GM19397 (cell line): ENCODE data around the gene RASA1.
A peak's percentile ranks its signal among the peaks of the same experiment; 100 is the strongest.
"Not testable (repeated sequence)": the region's sequence is repeated elsewhere in the genome, so short reads cannot be mapped to it uniquely, and the experiment has no call there.

Experiments
- ATAC-seq: cut with Tn5 transposase; IDR thresholded peaks from one replicate; pipeline ENCODE4 v1.9.1; 2021; ENCODE audit warnings: mild to moderate bottlenecking, moderate library complexity; ENCODE audit not compliant: unreplicated experiment

The RASA1 gene

GRCh38 chr5:87267574-87268125 is at the start of gene RASA1:
TSS of gene RASA1 (plus strand) at chr5:87267883. CDS start at chr5:87268452, 569 bp downstream.
- peak; percentile 60 for ATAC-seq

- ATAC-seq = no peak
These were observed 37.9 kb upstream of the RASA1 start for GRCh38 chr5:87229780-87230179.

- ATAC-seq = peak; percentile 89
These were observed 36.5 kb upstream of the RASA1 start for GRCh38 chr5:87231037-87231808.

GRCh38 chr5:87233143-87233542 is 34.5 kb upstream of the RASA1 start:
- ATAC-seq = no peak

- no peak for ATAC-seq
These were observed 26.1 kb upstream of the RASA1 start for GRCh38 chr5:87241555-87241954.

GRCh38 chr5:87242242-87242641 is 25.4 kb upstream of the RASA1 start:
- ATAC-seq = no peak

- ATAC-seq = no peak
These were observed 24.4 kb upstream of the RASA1 start for GRCh38 chr5:87243161-87243844.

- no peak for ATAC-seq
These were observed 22.2 kb upstream of the RASA1 start for GRCh38 chr5:87245451-87245850.

GRCh38 chr5:87246061-87246460 is 21.6 kb upstream of the RASA1 start:
- ATAC-seq = no peak

GRCh38 chr5:87252283-87252605 is 15.4 kb upstream of the RASA1 start:
- no peak for ATAC-seq

GRCh38 chr5:87254035-87254434 is 13.6 kb upstream of the RASA1 start:
- ATAC-seq = no peak

- ATAC-seq = no peak
These were observed 9.2 kb upstream of the RASA1 start for GRCh38 chr5:87258507-87258906.

GRCh38 chr5:87260604-87261192 is 7.0 kb upstream of the RASA1 start:
- ATAC-seq = no peak

- no peak for ATAC-seq
These were observed 4.2 kb upstream of the RASA1 start for GRCh38 chr5:87263498-87263897.

- peak; percentile 8 for ATAC-seq
These were observed 639 bp upstream of the RASA1 start for GRCh38 chr5:87266914-87267573.

- peak; percentile 62 for ATAC-seq
These were observed 665 bp downstream of the RASA1 start for GRCh38 chr5:87268126-87268969.

- ATAC-seq = no peak
These were observed 1.3 kb downstream of the RASA1 start for GRCh38 chr5:87268970-87269377.

GRCh38 chr5:87270888-87271287 is 3.2 kb downstream of the RASA1 start:
- not testable (repeated sequence) for ATAC-seq

GRCh38 chr5:87276655-87277054 is 9.0 kb downstream of the RASA1 start:
- ATAC-seq = no peak

GRCh38 chr5:87277279-87277835 is 9.7 kb downstream of the RASA1 start:
- no peak for ATAC-seq
